SJSA1 (cell line): ENCODE results near the gene FIGN. TPM values are rescaled to one million over a fixed set of nuclear protein-coding genes. Genes with fewer than 3 reads are reported as not detected.

Experiments used
- DNase-seq, 2 experiments: peaks; one replicate each; pipeline ENCODE4 v3.0.0-alpha.2; 2015 to 2020; ENCODE audit warnings: low spot score in 2 of 2, low read depth in 1 of 2
- H3K27ac ChIP-seq: fragments of 250-450 bp; sonication (Bioruptor Pico); 2 replicates; pipeline ENCODE4 v1.5.1; 2020; ENCODE audit warnings: mild to moderate bottlenecking, moderate library complexity
- H3K27me3 ChIP-seq: fragments of 250-450 bp; sonication (Bioruptor Pico); replicated peaks from 2 replicates; pipeline ENCODE4 v1.5.1; 2020; ENCODE audit warnings: mild to moderate bottlenecking, moderate library complexity
- H3K36me3 ChIP-seq: fragments of 250-450 bp; sonication (Bioruptor Pico); 2 replicates; pipeline ENCODE4 v1.5.1; 2020; ENCODE audit warnings: mild to moderate bottlenecking
- H3K4me1 ChIP-seq: fragments of 250-450 bp; sonication (Bioruptor Pico); replicated peaks from 2 replicates; pipeline ENCODE4 v1.6.1; 2021; ENCODE audit warnings: mild to moderate bottlenecking
- H3K4me3 ChIP-seq: fragments of 250-450 bp; sonication (Bioruptor Pico); 2 replicates; pipeline ENCODE4 v1.5.1; 2020; ENCODE audit warnings: mild to moderate bottlenecking
- H3K9me3 ChIP-seq: fragments of 250-450 bp; sonication (Bioruptor Pico); replicated peaks from 2 replicates; pipeline ENCODE4 v1.5.1; 2020; ENCODE audit warnings: mild to moderate bottlenecking
- total RNA-seq: library from RNA; depleted of rRNA; stranded (reverse); fragments of >200 nt; shearing (Covaris generic); gene quantifications from 2 replicates; pipeline ENCODE4 v1.2.3, GENCODE V29; 2014

The FIGN gene
- total RNA-seq, 1 experiment from 2014 or later = 5.6 TPM

GRCh38 chr2:163563336-163563735, 172.5 kb downstream of the FIGN start:
- Histone ChIP-seq H3K27me3 (no peaks in the 10 kb centered on the region), H3K27ac (no peak overlapping the region), H3K4me3 (no peak overlapping the region), H3K9me3 (no peaks in the 10 kb centered on the region), H3K36me3 (no peaks in the 10 kb centered on the region), H3K4me1 (no peaks in the 10 kb centered on the region)
- no peak for DNase-seq

GRCh38 chr2:163558251-163559021, 177.4 kb downstream of the FIGN start:
- DNase-seq = no peak
- Histone ChIP-seq H3K9me3 (no peaks in the 10 kb centered on the region), H3K27ac (no peak overlapping the region), H3K27me3 (no peaks in the 10 kb centered on the region), H3K36me3 (no peaks in the 10 kb centered on the region), H3K4me1 (no peaks in the 10 kb centered on the region), H3K4me3 (no peak overlapping the region)

DNA sequence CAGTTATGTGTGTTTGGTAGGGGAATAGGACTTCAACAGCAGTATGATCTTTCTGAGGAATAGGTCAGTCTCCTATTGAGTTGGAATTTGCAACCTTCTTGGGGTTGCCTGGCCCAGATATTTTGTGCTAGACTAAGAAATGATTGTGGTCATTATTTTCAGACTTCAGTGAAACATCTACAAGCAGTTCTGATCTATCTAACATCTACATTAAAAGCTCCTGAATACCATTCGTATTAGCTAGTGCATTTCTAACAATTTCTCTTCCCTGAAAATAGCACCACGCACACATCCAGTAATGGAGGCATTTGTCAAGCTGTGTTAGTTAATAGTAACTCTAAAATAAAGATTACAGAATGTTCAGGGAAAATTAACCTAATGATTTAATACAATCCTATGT, 179.3 kb downstream of the FIGN start:
- H3K27ac ChIP-seq = no peak overlapping the region
- no peaks in the 10 kb centered on the region for H3K27me3 ChIP-seq
- H3K36me3 ChIP-seq = no peaks in the 10 kb centered on the region
- no peak overlapping the region for H3K4me3 ChIP-seq
- no peak for DNase-seq
- H3K4me1 ChIP-seq = no peaks in the 10 kb centered on the region
- H3K9me3 ChIP-seq = no peaks in the 10 kb centered on the region

DNA sequence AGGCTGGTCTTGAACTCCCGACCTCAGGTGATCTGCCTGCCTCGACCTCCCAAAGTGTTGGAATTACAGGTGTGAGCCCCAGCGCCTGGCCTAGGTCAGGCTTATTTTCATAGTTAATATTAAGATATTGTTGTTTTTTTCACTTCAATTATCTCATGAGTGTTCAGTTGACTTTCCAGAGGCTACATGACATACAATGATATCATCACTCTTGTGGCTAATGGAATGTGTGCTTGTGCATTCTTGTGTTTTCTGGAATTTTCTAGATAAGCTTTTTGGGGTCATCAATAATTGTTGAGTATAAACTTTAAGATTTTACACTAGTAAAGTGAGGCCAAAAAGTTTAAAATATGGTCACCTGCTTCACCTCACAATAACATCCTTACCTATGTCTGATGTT, 180.9 kb downstream of the FIGN start:
- Histone ChIP-seq H3K27ac (no peak overlapping the region), H3K36me3 (no peaks in the 10 kb centered on the region), H3K27me3 (no peaks in the 10 kb centered on the region), H3K9me3 (no peaks in the 10 kb centered on the region), H3K4me3 (no peak overlapping the region), H3K4me1 (no peaks in the 10 kb centered on the region)
- DNase-seq = no peak

GRCh38 chr2:163553601-163554000, 182.2 kb downstream of the FIGN start:
- H3K9me3 ChIP-seq = no peaks in the 10 kb centered on the region
- H3K36me3 ChIP-seq = no peaks in the 10 kb centered on the region
- DNase-seq = no peak
- no peaks in the 10 kb centered on the region for H3K4me1 ChIP-seq
- H3K4me3 ChIP-seq = no peak overlapping the region
- no peaks in the 10 kb centered on the region for H3K27me3 ChIP-seq
- H3K27ac ChIP-seq = no peak overlapping the region

DNA sequence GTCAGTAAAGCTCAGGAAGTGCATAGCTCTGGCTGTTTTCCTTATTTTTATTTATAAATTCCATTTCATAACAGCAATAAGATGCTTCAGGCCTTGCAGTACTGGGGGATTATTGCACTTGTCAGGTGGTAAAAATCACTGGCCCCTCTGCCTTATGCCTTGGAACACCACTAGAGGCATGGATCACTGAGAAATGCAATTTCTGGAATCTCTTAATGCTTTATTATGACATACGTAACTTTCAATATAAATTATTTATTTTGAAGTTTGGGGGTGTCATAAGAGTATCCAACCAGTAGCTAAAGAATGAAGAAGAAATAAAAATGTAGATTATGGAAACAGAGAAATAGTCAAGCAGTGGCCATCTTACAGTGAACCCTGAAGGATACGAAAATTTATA, 183.1 kb downstream of the FIGN start:
- H3K4me1 ChIP-seq = no peaks in the 10 kb centered on the region
- no peaks in the 10 kb centered on the region for H3K36me3 ChIP-seq
- H3K27me3 ChIP-seq = no peaks in the 10 kb centered on the region
- DNase-seq = no peak
- H3K9me3 ChIP-seq = no peaks in the 10 kb centered on the region
- H3K4me3 ChIP-seq = no peak overlapping the region
- no peak overlapping the region for H3K27ac ChIP-seq

GRCh38 chr2:163551616-163552373, 184.0 kb downstream of the FIGN start:
- no peaks in the 10 kb centered on the region for H3K9me3 ChIP-seq
- DNase-seq = no peak
- H3K4me3 ChIP-seq = no peak overlapping the region
- no peaks in the 10 kb centered on the region for H3K27me3 ChIP-seq
- H3K4me1 ChIP-seq = no peaks in the 10 kb centered on the region
- no peaks in the 10 kb centered on the region for H3K36me3 ChIP-seq
- no peak overlapping the region for H3K27ac ChIP-seq

GRCh38 chr2:163548970-163549369, 186.8 kb downstream of the FIGN start:
- no peak overlapping the region for H3K4me3 ChIP-seq
- no peak for DNase-seq
- no peaks in the 10 kb centered on the region for H3K4me1 ChIP-seq
- H3K27me3 ChIP-seq = no peaks in the 10 kb centered on the region
- H3K27ac ChIP-seq = no peak overlapping the region
- H3K9me3 ChIP-seq = no peaks in the 10 kb centered on the region
- no peaks in the 10 kb centered on the region for H3K36me3 ChIP-seq
